GM21723 (cell line): ENCODE measurements around the gene PPP1R1B.
"Not testable (repeated sequence)": the region's sequence is repeated elsewhere in the genome, so short reads cannot be mapped to it uniquely, and the experiment has no call there.

ENCODE experiments used
- ATAC-seq: cut with Tn5 transposase; IDR thresholded peaks from one replicate; pipeline ENCODE4 v1.9.1; 2021; ENCODE audit warnings: mild to moderate bottlenecking, moderate library complexity; ENCODE audit not compliant: unreplicated experiment

The PPP1R1B gene

DNA sequence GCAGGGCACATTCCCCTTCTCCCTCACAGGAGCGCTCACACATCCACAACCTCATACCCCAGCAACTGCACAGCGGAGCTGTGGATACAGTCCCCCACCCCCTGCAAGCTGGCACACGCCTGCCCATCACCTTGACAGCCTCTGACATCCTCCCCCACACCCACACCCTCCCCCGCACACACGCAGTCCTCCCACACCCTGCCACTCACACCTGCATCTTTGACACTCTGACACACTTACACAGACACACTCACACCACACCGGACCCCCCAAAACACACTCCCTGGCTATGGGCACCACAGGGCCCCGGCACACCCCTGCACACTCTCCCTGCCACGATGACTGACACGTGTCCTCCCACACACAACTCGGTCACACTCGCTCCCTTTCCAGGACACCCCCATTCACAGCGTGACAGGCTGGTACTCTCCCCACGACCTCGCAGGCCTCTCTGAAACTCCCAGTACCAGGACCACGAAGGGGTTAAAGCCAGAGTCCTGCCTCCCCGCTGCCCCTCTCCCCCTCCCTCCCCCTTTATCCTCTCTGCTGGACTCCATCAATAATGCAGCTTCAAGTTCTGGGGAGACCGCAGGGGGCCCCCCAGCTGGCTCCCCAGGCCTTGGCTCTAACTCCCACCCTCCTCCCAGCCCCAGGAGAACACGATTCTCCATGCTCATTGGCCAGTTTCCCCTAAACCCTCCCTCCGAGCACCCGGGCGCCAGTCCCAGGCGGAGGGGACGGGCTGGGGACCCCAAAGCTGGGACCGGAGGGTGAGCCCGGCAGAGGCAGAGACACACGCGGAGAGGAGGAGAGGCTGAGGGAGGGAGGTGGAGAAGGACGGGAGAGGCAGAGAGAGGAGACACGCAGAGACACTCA lies at the start of gene PPP1R1B:
Gene PPP1R1B, plus strand, starts transcription at position 782 of the 876 bp plus-strand sequence. CDS start 441 bp downstream, outside the sequence.
- no peak for ATAC-seq

DNA sequence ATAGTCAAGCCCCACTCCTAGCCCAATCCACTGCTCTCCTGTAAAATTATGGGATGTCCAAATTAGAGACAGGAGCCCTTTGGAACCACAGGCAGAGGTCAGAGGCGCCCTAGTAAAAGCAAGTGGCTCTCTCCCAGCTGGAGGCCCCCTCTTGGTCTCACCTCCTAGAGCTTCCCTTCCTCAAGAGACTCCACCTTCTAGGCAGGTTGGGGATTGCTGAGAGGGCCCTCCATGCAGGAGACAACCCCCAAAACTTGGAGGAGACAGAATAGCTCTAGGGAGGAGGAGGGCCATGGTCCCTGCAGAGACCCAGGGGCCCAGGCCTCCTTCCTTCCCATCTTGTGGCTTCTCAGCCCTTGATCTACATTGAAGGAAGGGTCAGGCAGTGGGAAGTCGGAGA lies 48.5 kb upstream of the PPP1R1B start:
- no peak for ATAC-seq

DNA sequence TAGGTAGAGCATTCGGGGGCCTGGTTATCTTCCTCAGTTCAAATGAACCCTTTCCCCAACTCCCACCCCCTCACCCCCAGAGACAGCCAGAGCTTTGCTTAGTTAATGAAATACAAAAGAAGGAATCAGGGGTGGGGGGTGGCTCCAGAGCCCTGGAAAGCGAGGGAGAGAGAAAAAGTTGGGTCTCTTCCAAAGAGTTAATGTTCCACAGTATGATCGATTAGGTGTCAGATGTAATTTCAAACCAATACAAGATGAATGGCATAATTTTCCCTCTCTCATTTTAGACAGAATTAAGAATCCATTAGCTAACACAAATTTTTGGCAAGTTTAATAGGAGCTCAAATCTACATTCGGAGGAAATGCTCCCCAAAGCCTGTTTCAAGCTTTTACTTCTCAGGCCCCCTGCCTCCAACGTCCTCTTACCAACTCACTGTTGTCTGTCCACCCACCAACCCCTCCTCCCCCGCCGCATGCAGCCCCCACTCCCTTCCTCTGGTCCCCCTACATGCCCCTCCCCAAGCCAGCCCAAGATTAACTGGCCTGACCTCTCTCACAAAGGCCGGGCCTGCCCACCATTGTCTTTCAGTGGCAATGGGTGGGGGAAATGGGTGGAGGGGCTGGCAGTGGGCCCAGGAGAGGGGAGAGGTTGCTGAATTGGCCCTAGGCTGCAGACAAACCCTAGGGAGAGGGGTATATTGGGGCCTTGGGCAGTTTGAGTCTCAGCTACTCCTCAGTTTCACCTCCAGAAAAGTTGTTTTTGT lies 47.3 kb upstream of the PPP1R1B start:
- ATAC-seq = no peak

DNA sequence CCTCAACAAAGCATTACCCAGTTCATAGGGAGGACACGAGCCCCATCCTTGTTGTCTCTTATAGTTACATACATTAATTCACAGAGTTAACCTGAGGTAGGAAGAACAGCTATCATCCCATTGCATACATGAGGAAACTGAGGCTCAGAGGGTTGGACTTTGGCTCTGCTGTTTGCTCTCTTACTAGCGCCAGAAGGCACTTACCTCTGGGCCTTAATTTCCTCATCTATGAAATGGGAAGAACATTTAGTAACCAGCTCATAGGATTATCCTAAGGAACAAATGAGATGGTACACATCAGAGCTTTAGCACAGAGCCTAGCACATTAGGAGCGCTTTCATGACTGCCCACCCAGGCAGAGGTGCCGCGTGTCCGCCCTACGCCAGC lies 46.7 kb upstream of the PPP1R1B start:
- no peak for ATAC-seq

DNA sequence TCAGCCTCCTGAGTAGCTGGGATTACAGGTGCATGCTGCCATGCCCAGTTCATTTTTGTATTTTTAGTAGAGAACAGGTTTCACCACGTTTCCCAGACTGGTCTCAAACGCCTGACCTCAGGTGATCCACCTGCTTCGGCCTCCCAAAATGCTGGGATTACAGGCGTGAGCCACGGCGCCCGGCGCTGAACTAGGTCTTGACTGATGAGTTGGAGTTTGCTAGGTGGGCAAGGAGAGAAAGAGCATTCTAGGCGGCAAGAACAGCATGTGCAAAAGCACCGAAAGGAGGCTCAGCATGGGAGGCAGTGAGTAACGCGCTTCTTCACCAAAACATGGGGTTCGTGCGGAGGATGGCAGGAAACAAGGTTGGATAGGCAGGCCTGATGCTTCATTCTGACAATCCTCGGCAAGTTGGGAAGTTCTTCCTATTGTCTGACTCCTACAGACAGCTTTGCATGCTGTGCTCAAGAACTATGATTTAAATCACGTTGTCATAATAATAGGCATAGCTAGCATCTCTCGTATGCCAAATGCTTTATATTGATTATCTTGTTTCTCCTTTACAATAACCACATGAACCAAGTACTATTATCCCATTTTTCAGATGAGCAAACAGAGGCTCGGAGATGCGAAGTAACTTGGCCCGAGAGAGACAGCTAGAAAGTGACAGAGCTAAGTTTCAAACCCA lies 45.5 kb upstream of the PPP1R1B start:
- ATAC-seq = no peak

DNA sequence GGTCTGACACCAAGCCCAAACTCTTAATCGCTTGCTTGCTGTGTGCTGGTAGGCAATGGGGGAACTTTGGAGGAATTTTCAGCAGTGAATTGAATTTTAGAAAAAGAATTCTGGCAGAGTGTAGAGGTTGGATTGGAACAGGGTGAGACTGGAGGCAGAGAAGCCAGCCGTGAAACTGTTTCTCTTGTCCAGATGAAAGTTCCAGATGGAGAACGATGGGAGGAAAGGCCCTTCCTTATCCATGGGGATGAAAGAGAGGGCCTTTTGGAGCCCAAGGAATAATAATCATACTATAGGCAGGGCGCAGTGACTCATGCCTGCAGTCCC lies 45.0 kb upstream of the PPP1R1B start:
- ATAC-seq = no peak

DNA sequence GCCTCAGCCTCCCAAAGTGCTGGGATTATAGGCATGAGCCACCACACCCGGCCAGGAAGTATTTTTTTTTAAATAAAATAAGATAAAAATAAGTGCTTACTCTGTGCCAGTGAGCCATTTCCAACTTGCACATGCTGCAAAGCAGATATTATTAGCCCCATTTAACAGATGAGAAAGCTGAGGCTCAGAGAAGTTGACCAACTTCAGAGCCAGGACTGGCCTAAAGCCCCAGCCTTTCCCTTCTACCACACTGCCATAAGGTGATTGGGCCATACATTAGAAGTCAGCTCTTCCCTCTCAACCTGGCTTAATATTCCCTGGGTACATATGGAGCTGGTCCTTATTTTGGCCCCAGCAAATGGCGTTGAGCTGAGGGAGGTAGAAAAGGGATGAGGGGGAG lies 44.1 kb upstream of the PPP1R1B start:
- no peak for ATAC-seq

DNA sequence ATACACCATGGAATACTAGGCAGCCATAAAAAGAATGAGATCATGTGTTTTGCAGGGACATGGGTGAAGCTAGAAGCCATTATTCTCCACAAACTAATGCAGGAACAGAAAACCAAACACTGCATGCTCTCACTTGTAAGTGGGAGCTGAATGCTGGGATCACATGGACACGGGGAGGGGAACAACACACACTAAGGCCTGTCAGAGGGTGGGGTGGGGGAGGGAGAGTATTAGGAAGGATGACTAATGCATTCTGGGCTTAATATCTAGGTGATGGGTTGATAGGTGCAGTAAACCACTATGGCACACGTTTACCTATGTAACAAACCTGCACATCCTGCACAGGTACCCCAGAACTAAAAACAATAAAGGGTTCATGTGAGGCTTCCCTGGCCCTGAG lies 36.6 kb upstream of the PPP1R1B start:
- not testable (repeated sequence) for ATAC-seq

DNA sequence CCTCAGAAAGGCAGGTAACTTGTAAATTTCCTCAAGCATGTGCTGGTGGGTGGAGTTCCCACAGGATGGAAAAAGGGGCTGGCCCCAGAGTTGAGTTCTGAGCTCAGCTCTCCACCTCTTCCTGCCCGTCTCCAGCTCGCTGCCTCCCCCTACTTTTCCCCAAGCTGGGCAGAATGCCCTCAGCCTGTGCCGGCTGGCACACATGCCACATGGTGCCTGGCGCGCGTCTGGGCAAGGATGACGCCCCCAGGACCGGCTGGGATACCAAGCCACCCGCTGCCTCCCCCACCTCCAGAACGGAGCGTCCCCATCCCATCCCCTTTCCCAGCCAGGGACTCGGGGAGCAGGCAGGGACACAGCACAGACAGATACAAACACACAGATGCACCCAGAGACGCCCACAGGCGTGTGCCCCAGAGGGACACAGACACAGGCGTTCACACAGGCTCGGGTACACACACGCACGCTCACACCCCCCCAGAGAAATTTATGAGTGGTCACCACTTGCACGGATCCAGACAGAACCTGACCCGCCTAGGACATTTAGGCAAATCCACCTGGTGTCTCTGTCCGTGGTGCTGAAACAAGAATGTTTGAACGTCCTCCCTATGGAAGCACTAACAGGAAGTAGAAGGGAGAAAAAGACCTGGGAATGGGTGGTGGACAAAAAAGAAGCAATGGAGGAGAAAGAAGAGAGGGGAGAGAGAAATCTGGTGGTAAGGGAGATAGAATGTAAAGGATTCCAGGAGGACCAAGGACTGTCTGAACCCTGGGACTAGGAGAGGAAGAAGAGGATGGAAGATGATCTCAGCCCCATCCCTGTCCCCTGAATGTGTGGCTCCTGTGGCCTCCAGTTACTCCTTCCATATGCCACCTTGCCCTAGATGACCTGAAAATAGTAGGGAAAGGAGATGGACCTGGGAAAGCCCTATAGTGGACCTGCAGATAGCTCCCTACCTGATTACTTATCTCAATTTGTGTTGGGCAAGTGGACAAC lies 34.5 kb upstream of the PPP1R1B start:
- ATAC-seq = no peak

DNA sequence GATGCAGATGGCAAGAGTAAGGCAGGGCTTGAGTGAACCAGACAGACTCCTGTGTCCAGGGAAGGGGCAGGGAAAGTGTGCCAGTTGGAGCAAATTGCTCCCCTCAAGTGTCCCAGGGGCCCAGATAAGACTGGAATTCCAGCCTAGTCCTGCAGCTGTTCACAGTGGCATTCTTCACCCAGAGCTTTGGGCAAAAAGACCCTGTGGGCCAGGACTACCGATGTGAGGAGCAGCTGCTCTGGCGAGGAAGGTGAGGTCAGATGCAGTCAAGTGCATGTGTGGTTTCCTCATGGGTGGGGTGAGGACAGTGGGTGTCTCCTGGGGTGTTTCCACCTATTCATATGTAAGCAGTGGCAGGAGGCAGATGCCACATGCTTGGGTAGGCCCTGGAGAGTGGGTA lies 33.4 kb upstream of the PPP1R1B start:
- ATAC-seq = no peak

DNA sequence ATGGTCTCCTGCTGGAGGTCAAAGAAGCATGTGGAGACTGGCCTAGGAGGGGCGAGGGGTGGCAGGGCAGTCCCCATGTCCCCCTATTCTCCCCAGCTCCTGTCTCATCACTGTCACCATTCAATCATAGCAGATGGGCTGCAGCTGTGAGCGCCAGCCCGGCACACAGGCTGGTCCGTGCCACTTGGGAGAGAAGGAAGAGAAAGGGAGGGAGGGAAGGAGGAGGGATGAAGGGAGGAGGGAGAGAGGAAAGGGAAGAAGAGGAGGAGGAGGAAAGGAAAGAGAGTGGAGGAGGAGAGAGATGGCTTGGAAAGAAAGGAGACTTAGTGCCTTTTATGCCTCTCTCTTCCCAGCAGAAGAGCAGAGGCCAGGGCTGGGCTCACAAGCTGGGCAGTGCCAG lies 31.5 kb upstream of the PPP1R1B start:
- ATAC-seq = no peak

DNA sequence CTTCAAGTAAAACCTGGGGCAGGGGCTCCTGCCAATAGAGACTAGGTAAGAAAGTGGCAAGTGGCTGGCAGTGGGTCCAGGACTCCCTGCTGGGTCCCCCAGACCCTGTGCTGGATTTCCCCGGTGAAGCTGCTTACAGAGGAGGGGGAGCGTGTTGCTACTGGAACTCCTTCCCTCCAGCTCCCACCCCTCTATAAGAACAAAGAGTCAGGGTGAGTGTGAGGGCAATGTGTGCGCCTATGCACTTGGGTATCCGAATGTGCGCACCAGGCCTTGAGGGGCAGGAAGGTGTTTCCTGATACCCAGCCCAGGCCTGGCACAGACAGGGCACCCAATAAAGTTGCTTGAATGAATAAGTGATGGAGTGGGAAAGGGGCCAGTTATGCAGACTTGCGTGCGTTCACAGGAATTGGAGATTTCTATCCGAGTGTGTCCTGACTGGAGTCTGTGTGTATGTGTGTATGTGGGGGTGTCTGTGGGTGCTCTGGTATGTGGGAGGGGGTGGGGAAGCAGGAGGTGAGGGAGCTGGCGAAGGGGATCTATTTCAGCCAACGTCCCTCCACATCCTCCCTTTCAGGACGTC lies 30.7 kb upstream of the PPP1R1B start:
- ATAC-seq = no peak

DNA sequence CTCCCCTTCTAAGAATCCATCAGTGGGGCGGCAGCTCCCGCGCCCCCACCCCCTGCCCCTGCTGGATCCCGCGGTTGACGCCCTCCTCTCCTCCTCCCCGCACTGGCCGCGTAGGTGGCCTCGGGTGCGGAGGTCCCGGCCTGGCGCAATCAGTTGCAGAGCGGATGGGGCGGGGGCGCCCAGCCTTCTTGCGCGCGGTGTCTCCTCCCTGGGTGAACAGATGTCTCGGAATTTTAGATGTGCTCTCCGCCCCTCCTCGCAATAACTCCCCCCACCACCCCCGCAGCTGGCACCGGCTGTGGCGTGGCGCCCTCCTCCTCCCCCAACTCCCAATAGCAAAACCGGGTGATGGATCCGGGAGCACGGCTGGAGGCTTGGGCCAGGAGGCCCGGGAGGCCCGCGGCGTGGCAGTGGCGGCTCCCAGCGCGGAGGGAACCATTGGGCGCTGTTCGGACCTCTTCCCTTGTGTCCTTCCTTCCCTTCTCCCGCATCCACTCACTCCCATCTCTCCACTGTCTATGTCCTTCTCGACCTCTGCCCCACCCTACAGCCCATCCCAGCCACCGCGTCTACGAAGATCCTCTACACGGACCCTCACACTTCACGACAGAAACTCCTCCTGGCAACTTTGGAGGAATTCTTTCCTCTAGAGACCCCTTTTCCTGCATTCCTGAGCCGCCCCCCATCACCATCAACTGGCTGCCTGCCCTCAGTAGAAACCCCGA lies 30.0 kb upstream of the PPP1R1B start:
- ATAC-seq = no peak

DNA sequence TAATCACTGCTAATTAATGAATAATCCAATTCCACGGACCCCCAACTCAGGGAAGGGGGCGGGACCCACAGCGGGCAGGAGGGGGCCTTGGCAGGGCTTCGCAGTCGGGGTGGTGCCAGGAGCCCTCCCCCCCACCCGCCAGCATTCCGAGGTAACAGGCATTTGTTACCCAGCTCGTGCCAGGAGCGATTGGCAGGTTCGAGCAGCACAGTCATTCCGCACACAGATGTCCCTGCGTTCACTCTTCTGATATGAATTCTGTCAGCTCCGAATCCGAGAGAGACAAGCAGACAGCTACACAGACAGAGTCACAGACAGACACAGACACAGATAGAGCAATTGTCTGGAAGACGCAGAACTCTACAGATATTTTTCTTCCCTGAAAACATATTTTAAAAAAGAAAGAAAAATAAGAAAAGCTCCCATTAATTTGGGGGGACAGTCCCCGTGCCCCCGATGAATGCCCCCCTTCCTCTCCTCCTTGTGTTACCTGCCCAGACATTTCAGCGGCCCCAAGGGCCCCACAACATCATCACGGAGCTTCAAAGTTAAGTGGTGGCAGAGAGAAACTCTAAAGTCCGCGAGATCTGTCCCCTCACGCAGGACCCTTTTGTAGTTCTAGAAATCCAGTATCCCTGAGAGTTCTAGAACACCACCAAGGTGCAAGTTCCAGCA lies 29.2 kb upstream of the PPP1R1B start:
- ATAC-seq = no peak

DNA sequence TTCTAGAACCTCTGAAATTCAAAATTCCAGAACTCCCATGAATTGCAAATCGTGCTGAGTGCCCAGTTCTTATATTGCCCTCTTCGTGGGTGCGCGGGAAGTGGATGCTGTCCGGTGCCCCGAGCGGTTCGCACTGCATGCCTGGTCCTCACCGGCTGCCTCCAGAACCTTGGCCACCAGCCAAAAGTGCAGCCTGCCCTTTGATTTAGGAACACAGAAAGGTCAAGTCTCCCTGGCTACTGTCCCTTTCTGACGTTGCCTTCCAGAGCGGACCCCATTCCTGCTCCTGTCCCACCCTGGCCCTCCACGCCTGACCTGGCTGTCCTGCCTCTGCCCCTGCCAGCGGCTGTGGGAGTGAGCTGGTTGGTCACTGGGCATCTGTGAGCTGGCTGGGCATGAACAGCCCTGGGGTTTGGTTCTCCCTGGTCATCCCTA lies 28.7 kb upstream of the PPP1R1B start:
- no peak for ATAC-seq

DNA sequence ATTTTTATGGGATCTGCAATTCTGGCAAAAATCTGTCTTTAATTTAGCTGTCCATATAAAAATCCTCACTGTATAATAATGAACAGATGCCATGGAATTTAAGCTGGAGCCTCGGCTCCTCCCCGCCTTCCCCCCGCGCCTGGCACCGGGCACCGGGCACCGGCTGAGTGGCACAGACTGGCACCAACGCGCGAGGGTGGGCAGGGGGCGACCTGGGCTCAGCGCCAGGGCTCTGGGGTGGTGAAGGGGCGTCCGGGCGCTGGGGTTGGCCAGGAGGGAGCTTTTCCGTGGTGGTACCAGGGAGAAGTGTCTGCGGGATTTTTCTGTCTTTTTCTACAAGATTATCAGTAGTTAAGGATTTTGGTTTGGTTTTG lies 28.1 kb upstream of the PPP1R1B start:
- ATAC-seq = no peak

DNA sequence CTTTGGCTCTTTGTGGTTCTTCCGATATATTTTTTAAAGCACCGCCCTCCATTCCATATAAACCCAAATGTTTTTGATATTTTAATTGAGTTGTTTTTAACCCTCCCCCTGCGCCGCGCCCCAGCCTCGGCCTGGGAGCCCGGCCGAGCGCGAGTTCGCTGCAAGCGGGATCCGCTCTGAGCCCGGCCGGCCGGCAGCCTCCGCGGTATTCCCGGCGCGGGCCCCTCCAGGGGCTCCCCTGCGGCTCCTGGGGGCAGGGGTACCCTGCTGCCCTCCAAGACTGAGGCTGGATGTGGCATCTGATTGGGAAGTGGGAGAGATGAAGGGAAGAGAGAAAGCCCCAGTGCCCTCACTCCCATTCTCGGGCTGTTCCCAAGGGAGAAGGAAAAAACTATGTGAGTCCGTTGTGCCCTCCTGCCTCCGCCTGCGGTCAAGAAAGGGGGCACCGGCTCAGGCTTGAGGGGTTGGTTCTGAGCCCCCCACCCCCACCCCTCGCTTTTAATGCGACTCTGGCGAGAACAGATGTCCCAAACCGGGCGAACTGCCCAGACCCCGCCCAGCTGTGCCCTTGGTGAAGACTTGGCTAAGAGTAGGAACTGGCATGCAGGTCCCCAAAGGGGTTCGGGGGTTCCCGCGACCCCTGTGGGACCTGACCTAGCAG lies 27.6 kb upstream of the PPP1R1B start:
- ATAC-seq = no peak

DNA sequence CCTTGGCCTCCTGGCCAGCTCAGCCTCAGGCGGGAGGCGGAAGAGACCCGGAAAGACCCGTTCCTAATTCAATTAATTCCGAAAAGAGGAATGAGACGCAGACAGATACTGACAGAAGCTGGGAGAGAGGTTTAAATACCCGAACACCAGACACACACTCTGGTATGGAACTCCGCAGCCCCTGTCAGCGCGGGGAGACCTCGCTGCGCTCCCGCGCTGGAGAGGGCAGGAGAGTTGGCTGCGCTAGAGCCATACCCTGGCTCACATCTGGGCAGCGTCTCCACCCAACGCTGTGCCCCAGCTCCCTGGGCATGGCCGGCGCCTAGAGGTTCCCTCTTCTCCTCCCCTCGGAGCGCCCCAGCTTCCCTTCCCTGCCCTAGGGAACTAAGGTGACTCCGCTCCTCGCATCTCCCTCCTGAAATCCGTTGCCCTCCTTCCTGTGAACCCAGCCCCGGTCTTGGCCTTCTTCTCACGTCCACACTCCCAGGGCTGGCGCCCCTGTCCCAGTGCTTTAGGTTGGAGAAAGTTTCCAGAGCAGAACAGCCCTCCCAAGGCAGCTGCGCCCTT lies 27.0 kb upstream of the PPP1R1B start:
- no peak for ATAC-seq
